Endometrial microvascular endothelial cells (primary cell): Measurements from ENCODE around the gene PTPN5. TPM values are rescaled to one million over a fixed set of nuclear protein-coding genes. Genes with fewer than 3 reads are reported as not detected.
"Not testable (repeated sequence)": the region's sequence is repeated elsewhere in the genome, so short reads cannot be mapped to it uniquely, and the experiment has no call there.

Source experiments
- in situ Hi-C: cut with HindIII; loops from 2 replicates; pipeline ENCODE4 v1.10.0; 2017; ENCODE audit warnings: low sequenced_read_pairs, low pct_unique_long_range_greater_than_20kb; ENCODE audit errors: inconsistent ontology term
- total RNA-seq: library from RNA; depleted of rRNA; stranded (reverse); fragments of >200 nt; gene quantifications from one replicate; pipeline ENCODE4 v1.2.3, GENCODE V29; 2015; ENCODE audit errors: inconsistent ontology term

Gene PTPN5
- total RNA-seq, result not detected

DNA sequence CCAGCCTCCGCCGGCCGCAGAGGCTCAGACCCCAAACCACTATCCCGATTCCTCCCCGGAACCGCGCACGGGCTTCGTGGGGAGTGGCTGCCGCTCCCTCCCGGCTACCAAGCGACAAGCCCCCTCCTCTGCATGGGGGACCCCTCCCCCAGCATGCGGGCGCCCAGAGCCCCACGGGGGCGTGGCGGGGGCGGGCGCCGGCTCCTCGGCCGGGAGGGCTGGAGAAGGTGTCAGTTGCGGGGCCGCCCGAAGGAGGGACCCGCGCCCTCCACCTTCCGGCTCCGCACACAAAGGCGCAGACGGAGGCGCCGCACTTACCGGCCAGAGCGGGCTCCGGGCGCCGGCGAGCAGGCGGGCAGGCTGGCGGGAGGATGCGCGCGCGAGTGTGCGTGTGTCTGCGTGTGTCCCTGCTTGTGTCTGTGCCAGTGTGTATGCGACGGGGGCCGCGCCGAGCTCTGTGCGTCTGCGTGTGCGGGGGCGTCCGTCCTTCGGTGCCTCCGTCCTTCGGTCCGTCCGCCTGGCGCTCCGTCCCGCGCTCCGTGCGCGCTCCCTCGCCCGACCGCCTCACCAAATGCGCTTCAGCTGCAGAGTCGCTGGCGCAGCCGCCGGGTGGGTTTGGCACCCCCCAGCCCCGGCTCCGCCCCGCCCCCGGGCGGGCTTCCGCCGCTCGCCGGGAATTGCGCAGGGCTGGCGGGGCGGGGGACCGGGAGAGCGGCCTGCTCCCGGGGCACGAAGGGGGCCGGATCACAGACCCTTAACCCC, at the start of gene PTPN5:
Gene PTPN5 (minus strand): TSS at position 592 of the 762 bp plus-strand sequence. CDS start 19,840 bp downstream, outside the sequence.
- in situ Hi-C loops, result no loop called here

DNA sequence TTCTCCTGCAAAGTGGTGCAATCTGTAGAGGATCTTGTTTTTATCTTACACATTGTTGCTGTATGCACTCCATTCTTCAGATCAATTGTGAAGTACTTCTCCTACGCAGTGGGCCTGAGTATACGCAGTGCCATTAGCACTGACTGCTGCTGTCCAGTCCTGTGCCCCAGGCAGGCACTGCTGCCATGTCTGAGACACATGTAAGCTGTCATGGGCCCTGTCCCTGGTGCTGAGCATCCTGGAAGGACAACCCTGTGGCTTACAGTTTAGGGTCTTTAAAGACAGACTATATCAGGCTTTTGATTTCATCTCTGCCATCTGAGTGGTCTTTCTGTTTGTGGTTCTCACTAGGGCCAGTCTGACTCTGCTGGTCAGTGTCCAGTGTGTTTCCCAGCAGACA, 44.8 kb upstream of the PTPN5 start:
- in situ Hi-C loops, result no loop called here

DNA sequence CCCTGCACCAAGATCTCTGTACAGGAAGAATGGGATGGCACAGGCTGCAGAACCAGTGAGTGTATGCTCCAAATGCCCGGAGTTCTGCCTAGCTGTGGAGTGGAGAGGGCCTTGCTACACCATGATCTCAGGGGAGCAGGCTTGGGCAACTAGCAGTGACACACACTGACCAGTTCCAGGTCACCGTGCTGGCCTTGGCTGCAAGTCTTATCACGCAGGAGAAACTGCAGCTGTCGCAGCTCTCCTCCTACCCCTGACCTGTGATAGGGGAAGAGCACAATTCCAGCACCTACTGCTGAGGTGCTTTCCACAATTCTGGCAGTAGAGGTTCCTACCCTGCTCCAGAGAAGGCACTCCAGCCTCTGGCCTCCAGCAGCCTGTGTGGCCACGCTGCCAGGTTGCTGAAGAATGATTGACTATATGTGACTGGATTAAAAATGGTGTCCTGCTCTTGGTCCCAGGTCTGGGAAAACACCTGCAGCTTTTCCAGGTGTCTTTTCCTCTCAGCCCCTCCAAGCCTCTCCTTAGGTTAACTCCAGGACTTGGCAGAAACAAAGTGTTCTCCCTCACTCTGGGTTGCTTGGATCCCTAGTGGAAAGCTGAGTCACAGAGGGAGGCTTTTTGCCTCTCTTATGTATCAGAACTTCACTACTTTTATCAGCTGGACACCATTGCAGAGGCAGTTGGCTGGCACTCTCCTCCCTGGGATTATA, 43.3 kb upstream of the PTPN5 start:
- in situ Hi-C loops, result no loop called here

DNA sequence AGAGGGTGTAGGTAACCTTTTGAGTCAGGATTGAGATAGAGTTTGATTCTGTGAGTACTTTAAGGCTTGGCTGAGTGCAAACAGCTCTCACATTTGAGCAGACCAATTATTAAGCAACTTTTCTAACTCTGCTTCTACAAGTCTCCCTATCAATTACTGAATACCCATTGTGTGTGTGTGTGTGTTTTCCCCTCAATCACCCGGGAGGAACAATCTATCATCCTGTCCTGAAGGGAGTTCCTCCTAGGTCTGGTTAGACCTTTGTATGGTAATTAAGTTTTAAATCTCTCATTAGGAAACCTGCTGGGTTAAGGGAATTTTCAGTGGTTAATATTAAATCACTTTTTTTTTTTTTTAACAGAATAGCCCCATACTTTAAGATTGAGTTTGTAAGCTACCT, 28.6 kb upstream of the PTPN5 start:
- in situ Hi-C loops, result not testable (repeated sequence)

DNA sequence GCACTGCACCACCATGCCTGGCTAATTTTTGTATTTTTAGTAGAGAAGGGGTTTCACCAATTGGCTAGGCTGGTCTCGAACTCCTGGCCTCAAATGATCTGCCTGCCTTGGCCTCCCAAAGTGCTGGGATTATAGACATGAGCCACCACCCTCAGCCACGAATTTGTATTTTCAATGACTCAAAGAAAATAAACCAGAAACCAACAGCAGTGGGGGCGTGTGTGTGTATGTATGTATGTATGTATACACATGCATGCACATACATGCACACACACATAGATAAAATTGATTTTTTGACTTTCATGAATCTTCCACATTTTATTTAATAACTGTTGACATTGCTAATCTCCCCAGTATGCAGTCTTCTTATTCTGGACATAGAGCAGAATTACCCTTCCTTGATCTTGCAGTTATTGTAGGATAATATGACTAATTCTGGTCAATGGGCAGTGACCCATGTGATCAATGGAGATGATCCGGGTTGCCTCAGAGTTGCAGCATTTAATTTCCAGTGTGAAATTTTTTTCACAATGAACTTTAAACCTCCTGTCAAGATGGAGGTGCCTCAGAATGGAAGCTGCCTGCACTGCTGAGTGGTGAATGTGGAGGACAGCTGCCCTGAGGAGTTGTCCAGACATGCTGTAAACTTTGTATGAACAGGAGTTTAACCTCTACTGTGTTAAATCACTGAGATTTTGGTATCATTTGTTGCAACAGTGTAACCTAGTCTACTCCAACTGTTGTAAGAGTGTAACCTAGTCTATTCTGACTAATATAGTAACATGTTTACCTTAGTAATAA, 12.8 kb upstream of the PTPN5 start:
- in situ Hi-C loops, result no loop called here

DNA sequence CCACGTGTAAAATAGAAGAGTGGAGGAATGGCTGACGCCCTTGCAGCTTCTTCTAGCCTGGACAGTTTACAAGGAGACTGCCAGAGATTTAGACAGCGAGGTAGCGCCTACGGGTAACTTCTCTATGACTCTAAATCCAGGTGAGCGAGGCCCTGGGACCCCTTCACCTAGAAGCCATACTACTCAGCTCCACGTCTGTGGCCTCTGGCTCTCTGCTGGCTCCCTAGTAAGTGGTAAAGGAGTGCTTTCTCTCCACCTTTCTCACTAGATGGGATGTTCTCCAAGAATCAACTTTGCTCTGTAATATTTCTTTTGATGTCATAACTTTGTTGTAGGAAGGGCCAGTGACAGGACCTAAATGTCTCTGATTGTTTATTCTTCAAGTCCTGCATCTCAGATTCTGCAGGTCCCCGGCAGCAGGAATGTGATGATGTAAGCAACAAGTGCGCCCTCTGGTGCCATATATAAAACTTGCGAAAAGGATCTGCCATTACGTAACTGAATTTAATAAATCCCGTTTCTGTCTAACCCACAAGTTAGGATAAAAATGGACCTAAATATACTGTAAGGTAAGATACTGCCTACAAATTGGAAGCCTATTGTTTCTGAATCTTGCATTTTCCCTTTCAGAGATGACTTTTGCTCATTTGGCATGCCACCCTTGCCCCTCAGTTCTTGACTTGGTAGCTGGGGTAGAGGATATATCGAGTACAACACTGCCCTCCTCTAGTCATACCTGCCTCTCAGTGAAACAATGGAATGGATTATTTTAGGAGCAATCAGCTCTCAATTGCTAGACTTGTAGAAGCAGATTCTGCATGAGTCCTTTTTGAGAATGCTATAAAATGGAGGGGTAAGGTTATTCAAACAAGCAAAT, 11.0 kb upstream of the PTPN5 start:
- in situ Hi-C loops, result no loop called here

DNA sequence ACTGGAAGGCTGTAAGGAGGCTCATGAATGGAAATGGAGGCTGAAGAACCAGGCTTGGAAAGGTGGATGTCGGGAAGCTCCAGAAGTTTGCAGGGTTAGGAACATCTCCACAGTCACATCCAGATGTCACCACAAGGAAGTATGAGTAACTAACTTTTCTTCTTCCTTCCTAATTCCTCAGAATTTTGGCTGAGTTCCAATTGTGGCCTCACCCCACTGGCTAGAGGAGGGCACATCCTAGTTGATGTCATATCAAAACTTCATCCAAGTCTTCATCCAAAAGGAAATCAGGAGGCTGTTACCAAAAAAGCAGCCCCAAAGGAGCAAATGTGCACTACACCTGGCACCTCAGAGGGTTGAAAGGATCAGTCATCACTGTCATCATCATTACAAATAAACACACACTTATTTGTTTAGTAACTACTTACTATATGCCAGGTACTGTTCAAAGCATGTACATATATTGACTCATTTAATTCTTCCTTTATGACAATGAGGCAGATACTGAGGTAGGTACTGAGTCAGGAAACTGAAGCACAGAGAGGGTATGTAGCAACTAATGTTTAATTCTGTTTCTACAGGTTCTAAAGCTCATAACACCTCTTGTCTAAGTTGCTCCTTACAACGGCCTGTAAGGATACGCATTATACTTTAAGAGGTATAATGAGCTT, 7.3 kb upstream of the PTPN5 start:
- in situ Hi-C loops, result no loop called here

DNA sequence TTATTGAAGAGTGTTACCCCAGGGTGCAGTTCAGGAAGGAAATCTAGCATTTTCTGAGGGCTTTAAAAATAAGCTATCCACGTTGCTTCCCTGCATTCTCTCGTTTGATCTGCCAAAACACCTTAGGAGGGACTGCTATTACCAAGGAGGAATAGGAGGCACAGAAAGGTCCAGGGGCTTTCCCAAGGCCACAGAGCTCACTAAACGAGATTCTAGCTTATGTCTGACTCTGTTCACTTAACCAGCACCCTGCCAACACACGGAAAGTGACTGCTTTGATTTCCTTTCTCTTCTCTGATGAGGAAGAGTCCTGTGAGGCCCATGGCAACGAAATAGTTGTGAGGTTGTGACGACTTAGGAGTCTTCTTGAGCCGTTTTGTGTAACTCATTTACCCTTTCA, 3.4 kb upstream of the PTPN5 start:
- in situ Hi-C loops, result no loop called here

DNA sequence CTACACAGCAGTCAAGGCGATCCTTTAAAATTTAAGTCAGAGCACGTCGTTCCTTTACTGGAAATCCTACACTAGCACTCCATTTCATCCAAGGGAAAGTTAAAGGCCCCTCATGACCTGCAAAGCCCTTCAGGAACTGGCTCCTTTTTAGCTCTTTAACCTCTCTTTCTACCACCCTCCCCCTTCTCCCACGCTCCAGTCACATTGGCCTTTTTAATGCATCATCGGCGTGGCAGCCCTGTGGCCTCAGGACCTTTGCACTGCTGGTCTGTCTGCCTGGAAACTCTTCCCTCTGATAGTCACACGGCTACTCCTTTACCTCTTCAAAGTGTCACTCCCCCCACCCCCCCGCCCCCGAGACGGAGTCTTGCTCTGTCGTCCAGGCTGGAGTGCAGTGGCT, 1.2 kb upstream of the PTPN5 start:
- in situ Hi-C loops, result no loop called here

DNA sequence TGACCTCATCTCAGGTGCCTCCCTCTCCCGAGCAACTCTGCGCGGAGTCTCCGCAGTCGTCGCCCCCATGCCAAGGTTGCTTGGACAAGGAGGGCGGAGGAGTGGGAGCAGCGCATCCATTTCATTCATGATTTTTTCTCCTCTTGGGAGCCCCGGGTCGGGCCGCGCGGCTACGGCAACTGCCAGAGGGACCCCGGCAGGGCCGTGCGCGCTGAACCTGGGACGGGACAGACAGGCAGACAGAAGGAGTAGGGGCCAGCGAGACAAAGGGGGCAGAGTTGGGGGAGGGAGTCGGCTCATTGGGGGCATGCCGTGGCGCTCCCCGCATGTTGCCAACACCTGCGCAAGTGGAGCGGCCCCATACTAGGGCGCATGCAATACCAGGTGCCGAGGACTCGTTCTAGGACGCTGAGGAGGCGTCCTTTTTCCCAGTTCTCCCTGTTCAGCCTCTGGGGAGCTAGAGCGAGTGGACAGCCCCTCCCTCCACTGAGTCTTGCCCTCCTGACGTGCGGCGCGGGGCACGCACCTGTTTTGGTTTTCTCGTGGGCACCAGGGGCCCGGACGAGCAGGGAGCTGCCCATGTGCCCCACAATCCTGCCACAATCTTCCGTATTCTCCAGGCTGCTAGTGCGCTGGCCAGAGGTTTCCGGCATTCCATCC, 501 bp upstream of the PTPN5 start:
- in situ Hi-C loops, result no loop called here

DNA sequence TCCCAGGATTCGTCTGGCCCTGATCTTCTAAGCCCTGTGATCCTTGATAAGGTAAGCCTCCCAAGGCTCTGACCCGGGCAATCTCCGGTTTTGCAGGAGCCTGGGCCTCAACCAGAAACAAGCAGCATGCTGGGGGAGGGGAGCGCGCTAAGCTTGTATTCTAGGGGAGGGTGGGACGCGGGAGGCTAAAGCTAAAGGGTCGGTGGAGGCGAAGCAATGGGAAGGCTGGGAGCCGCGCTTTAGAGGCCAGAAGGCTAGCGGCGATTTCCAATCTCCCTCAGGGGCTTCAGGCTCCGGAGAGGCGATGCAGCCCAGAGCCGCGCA, 753 bp downstream of the PTPN5 start:
- in situ Hi-C loops, result no loop called here

DNA sequence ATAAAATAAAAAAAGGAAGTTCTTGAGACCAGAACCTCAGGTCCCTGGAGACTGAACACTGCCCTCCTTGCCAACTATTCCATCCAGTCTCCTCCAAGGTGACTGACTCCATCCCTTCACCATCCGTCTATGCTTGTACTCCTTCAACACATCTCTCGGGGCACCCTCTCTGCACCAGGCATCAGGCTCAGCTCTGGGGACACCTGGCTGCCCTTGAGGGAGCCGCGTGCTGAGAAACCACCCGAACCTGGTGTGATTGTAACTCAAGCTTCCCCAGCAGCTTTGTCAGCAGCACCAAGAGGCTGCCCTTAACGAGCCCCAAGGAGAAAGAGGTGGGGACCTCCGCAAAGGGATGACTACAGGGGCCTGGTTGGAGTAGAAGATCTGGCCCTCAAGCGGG, 1.7 kb downstream of the PTPN5 start:
- in situ Hi-C loops, result no loop called here

DNA sequence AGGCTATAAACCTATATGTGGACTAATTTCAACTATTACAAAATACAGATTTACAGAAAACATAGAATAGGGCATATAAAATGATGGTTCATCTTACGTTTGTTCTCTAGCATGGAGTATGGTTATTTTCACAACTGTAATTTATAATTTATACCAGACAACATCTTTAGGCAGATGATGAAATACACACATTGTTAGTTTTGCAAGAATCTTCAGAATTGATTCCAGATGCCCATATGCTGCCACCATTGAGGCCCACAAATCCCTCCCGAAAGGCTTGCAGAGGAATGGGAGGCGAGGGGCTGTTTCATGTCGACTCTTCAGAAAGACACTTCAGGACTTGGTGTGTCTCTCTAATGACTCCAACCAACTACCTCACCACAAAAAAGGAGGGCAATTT, 6.2 kb downstream of the PTPN5 start:
- in situ Hi-C loops, result no loop called here

DNA sequence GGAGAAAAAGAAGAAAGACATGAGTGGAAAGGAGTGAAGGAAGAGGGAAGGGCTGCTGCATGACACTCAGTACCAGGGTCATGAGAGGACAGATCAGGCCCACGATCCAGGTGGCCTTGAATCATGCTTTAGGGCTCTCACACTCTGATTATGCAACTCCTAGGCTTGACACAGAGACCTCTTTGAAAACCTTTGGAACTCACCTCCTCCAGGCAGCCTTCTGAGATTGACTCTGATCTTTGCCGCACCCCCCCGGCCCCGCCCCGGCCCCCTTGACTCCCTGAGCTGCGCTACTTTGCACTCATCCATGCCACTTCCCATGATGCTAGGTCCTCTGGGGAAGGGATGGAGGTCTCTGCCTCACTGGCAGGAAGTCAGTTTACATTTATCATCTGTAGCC, 10.7 kb downstream of the PTPN5 start:
- in situ Hi-C loops, result no loop called here

DNA sequence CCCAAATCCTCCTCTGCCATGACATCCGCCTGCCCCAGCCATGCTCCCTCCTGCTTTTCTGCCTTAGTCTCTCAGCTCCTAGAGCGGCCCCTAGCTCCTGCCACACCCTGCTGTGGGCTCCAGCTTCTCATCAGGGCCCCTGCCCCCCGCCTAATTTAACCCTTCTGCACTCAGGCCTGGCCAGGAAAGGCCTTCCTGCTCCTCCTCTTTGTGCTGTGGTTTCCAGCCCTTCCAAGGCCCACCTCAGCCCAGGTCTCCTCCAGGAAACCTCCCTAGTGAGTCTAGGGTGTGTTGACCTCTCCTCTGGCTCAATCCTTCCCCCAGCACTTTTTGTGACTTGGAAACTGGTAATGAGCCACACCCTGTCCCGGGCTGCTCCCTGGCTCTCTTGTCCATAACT, 11.3 kb downstream of the PTPN5 start:
- in situ Hi-C loops, result no loop called here

DNA sequence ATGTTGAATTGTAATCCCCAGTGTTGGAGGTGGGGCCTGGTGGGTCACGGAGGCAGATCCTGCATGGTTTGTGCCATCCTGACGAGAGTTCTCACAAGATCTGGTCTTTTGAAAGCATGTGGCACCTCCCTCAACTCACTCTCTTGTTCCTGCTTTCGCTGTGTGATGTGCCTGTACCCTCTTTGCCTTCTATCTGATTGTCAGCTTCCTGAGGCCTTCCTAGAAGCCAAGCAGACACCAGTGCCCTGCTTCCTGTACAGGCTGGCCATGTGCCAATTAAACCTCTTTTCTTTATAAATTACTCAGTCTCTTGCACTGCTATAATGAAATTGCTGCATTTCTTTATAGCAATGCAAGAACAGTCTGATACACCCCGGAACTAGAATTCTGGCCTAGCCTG, 13.1 kb downstream of the PTPN5 start:
- in situ Hi-C loops, result no loop called here

DNA sequence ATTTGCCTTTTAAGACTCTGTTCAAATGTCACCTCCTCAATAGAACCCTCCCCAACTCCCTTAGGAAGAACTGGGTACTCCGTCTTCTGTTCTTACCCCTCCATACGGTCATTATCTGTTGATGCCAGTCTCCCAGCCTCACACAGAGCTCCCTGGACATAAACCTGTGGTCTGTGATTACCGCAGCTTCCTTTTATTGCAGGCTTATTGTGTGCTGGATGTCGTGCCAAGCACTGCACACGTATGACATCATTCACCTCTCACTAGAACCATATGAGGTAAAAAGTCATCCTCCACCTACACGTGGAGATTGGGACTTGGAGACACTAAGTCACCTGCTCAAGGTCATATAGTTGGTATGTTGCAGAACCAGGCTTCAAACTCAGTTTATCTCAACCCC, 15.3 kb downstream of the PTPN5 start:
- in situ Hi-C loops, result no loop called here
